ENCODE data around the gene PLEKHF1.
A peak's percentile ranks its signal among the peaks of the same experiment; 100 is the strongest.
"Not testable (repeated sequence)": the region's sequence is repeated elsewhere in the genome, so short reads cannot be mapped to it uniquely, and the experiment has no call there.

PLEKHF1 gene

DNA sequence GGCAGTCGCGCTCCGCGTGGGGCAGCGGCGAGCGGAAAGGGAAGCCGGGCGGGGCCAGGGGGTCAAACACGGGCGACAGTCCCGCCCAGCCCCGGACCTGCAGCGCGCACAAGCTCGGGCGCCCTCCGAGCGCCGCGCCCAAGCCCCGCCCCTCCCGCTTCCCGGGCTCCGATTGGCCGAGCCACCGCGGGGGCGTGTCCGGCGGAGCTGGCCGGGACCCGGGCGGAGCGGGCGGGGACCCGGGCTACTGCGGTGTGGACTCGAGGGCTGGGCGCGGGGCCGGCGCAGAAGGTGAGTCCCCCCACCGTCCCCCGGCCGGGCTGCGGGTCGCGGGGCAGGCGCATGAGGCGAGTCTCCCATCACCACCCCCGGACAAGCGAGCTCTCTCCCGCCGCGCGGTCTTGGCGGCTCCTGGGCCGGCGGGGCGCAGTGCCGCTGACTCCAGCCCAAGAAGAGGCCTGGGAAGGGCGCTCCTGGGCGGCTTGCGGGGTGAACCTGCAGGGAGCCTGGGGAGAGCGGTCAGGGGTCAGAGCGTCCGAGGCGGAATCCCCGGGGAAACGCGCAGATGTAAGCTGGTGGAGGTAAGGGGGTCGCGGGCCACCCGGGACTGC, at the start of gene PLEKHF1:
PLEKHF1 (plus strand) TSS at position 247 of the 611 bp plus-strand sequence. CDS start 8,379 bp downstream, outside the sequence.
- peak; percentile 73 for DNase-seq

DNA sequence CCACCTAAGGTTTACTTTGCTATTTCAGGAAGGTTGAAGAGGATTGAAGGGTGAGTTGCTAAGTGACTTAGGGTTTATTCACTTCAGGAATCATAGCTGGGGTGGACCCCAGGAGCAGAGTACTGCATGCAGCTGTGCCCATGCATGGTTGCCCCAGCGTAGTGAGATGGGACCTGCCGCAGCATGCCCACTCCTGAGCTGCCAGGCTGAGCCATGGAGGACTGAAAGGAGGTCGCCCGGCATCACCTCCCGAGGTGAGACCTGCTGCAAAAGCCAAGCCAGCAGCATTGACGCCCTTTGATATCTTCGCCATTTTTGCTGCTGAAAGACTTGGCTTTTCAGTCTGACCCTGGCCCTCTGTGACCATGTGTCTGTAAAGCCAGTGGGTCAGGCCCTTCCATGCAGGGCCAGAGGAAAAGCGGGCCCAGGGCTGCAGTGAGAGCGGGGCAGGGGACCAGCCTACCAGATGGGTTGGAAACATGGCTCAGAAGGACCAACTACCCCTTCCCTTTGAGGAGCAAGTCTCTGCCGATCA, 49.3 kb upstream of the PLEKHF1 start:
- no peak for DNase-seq

DNA sequence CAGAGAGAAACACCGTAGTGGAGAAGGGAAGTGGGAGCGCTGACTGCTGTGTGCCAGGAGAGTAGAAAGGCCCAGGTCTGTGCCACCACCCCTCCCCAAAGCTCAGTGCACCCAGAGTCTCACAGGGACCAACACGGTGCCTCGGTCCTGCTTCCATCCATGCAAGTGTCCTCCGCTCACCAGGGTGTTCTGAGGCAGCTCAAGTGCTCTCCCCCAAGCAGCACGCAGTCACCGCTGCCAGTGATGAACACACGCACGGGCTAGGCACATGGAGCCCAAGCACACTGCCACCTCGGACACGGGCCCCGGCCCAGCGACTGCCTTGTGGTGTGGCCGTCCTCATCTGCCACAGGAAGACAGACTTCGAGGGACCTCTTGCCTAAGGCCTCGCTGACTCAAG, 48.7 kb upstream of the PLEKHF1 start:
- DNase-seq: no peak

GRCh38 chr19:29617366-29618266, 47.6 kb upstream of the PLEKHF1 start:
- DNase-seq: no peak

GRCh38 chr19:29618434-29618833, 46.8 kb upstream of the PLEKHF1 start:
- DNase-seq: no peak

GRCh38 chr19:29618871-29619270, 46.4 kb upstream of the PLEKHF1 start:
- DNase-seq: no peak

- peak; percentile 45 for DNase-seq
These were observed 44.3 kb upstream of the PLEKHF1 start for GRCh38 chr19:29620931-29621351.

DNA sequence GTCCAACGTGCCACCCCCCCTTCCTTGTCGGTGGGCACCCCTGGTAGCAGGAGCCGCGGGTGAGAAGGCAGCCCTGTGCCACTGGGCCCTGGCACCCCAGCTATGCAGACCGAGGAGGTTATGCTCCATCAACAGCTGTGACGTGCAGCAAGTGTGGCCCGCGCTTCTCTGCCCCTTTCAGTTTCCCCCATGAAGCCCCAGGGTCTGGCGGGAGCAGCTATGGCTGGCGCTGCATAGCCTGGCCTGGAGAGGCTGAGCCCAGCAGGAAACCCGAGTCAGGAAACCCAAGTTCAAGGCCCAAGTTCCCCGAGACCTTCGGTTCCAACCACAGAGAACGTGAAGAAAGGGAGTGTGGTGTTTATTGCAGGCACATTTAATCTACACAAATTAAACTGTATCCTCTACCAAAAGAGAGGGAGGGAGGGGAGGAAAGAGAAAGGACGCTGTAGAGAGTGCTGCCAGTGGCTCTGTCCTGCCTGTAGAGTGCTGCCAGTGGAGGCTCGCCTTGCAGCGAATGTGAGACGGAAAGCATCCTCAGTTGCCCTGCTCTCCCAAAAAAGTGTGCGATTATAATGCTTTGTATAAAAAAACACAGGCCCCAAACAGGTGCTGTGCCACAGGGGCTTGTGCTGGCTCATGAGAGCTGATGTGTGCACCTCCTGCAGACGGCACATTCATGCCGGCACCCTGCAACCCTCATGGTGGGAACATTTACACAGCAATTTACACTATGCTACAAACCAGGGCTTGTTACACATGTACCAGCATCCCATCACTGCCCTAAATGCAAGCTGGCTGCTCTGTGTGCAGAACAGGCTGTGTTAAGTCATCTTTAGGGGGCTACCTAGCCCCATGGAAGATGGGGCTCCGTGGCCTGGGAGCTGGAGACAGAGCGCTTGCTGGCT, 42.8 kb upstream of the PLEKHF1 start:
- peak; percentile 34 for DNase-seq

DNA sequence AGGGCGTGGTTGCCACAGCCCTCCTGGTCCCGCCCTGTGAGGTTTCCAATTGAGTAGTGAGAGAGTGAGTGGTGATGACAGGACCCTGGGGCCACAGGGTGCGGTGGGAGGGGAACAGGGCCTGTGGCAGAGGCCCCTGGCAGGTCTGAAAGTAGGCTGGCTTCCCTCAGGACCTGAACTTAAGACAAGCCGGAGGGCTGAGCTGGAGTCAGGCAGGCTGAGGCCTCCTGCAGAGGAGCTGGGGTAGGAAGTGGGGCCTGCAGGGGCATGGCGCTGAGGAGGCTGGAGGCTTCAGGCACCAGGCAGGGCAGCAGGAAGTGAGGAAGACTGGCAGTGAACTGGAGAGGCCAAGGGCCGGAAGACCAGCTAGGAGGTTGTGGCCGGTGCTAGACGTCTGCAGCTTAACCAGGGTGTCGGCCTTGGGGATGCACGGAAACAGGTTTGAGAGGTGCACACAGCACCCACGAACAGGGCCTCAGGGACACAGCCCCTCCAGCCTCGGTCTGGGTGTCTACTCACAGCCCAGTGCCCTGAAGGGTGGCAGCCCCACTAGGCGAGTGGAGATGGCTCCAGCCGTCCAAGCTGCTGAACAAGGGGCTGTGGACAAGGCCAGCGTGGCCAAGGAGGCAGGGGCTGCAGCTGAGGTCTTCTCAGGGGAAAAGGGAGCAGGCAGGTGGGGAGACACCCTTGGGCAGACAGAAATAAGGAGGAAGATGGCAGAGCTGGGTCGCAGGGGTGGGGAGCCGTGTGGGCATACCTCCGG, 41.4 kb upstream of the PLEKHF1 start:
- DNase-seq: peak; percentile 36

GRCh38 chr19:29624489-29625185, 40.6 kb upstream of the PLEKHF1 start:
- no peak for DNase-seq

DNA sequence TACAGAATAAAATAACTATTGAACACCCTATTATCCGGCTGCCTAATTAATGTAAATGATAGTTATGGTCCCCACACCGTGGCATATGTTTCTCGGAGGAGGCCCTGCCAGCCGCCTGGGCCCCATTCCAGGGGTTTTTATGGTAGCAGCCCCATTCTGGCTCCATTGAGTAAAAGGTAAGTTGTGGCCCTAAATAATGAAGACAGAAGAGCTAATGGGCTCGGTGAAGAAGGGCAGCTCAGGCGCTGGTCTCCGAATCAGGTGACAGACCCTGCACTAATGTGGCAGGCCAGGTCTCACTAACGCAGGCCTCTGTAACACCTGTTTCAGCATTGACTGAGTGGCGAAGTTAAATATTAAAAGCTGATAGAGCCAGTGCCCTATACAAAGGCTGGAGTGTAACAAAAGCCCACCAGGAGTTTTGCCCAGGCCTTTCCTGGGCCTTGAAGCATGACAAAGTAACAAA, 40.0 kb upstream of the PLEKHF1 start:
- DNase-seq: no peak

DNA sequence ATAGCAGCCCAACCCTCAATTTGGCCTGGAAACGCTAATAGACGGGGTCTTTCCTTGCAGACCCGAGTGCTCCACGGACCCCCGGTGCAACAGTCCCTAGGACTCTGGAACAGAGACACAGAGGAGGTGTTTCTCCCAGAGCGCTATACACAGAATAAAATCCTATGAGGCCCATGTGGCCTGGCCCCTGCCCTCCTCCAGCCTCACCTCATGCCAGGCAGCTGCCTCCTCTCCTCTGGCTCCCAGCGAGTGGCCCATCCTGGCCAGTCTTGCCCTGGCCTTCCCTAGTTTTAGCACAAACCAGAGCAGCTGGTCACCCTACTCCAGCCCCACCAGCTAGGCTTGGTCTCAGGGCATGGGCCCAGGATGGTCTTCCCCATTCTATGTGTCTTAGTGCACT, 38.9 kb upstream of the PLEKHF1 start:
- DNase-seq: no peak

- not testable (repeated sequence) for DNase-seq
These were observed 38.4 kb upstream of the PLEKHF1 start for GRCh38 chr19:29626832-29627231.

GRCh38 chr19:29628661-29629385, 36.4 kb upstream of the PLEKHF1 start:
- DNase-seq: no peak

GRCh38 chr19:29629836-29630534, 35.3 kb upstream of the PLEKHF1 start:
- no peak for DNase-seq

DNA sequence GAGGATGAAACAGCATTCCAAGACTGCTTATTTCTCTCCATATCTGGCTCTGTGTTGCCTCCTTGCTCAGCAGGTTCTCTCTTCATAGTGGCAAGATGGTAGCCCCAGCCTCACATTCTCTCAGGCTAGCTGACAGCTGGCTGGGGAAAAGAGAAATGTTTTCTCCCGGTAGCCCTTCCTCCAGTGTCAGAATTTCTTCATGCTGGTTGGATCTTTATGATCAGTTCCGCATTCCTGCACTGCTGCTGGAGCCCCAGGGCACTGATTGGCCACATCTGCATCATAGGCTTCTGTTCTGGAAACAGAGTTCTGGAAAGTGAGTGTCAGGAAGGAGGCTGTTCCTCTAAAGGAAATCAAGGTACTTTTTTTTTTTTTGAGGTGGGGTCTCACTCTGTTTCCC, 34.6 kb upstream of the PLEKHF1 start:
- DNase-seq: no peak

DNA sequence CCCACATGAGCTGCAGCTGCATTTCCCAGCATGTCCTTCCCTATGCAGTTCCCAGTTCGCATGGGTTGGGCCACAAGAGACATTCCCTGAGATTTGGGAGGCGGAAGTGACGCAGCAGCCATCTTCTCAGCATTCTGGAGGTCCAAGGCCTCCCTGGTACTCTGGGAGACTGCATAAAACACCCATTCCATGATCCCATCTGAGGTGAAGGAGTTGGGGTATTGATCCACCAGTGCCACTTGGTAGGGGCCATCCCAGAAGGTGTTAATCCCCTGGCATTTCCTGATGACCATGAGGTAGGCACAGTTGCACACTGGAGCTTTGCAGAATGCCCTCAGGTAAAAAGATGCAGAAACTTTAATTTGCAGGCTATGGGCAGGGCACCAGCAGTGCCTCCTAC, 33.8 kb upstream of the PLEKHF1 start:
- no peak for DNase-seq

GRCh38 chr19:29634002-29634401, 31.3 kb upstream of the PLEKHF1 start:
- no peak for DNase-seq

GRCh38 chr19:29634423-29635130, 30.7 kb upstream of the PLEKHF1 start:
- no peak for DNase-seq
